HL-60/S4 (cell line): ENCODE results near the gene LRRC36.
"Not testable (repeated sequence)": the region's sequence is repeated elsewhere in the genome, so short reads cannot be mapped to it uniquely, and the experiment has no call there.

Experiments used
- in situ Hi-C: fragments of 300-500 bp; cut with MboI; formaldehyde crosslinking; loops from 2 replicates; pipeline ENCODE4 v1.14.3; 2022; ENCODE audit warnings: low sequenced_read_pairs

Gene LRRC36

GRCh38 chr16:67341250-67341649, 14.6 kb downstream of the LRRC36 start:
- in situ Hi-C loops = no loop called here

GRCh38 chr16:67342616-67343015, 16.0 kb downstream of the LRRC36 start:
- in situ Hi-C loops = no loop called here

GRCh38 chr16:67345401-67345800, 18.8 kb downstream of the LRRC36 start:
- in situ Hi-C loops = no loop called here

GRCh38 chr16:67346341-67346740, 19.7 kb downstream of the LRRC36 start:
- in situ Hi-C loops = no loop called here

GRCh38 chr16:67349172-67349571, 22.6 kb downstream of the LRRC36 start:
- in situ Hi-C loops = no loop called here

GRCh38 chr16:67350324-67350723, 23.7 kb downstream of the LRRC36 start:
- in situ Hi-C loops = no loop called here

- in situ Hi-C loops = not testable (repeated sequence)
Measured at GRCh38 chr16:67352463-67352862, 25.8 kb downstream of the LRRC36 start.

GRCh38 chr16:67356396-67356795, 29.8 kb downstream of the LRRC36 start:
- in situ Hi-C loops = no loop called here

- in situ Hi-C loops = no loop called here
Measured at GRCh38 chr16:67357561-67357960, 30.9 kb downstream of the LRRC36 start.

- in situ Hi-C loops = not testable (repeated sequence)
Measured at GRCh38 chr16:67359540-67360269, 33.1 kb downstream of the LRRC36 start.

- in situ Hi-C loops = no loop called here
Measured at GRCh38 chr16:67361038-67361437, 34.4 kb downstream of the LRRC36 start.

- in situ Hi-C loops = no loop called here
Measured at GRCh38 chr16:67364600-67365235, 38.1 kb downstream of the LRRC36 start.

GRCh38 chr16:67370661-67371060, 44.0 kb downstream of the LRRC36 start:
- in situ Hi-C loops = no loop called here

- in situ Hi-C loops = no loop called here
Measured at GRCh38 chr16:67372664-67373063, 46.0 kb downstream of the LRRC36 start.

GRCh38 chr16:67376012-67376411, 49.4 kb downstream of the LRRC36 start:
- in situ Hi-C loops = not testable (repeated sequence)

- in situ Hi-C loops = no loop called here
Measured at GRCh38 chr16:67378642-67379041, 52.0 kb downstream of the LRRC36 start.

- in situ Hi-C loops = no loop called here
Measured at GRCh38 chr16:67383284-67383683, 56.7 kb downstream of the LRRC36 start.

GRCh38 chr16:67384778-67385510, 58.3 kb downstream of the LRRC36 start:
- in situ Hi-C loops = no loop called here

GRCh38 chr16:67386861-67387455, 60.3 kb downstream of the LRRC36 start:
- in situ Hi-C loops = no loop called here

GRCh38 chr16:67387479-67388079, 61.0 kb downstream of the LRRC36 start:
- in situ Hi-C loops = no loop called here

- in situ Hi-C loops = no loop called here
Measured at GRCh38 chr16:67388191-67388590, 61.6 kb downstream of the LRRC36 start.
